ENCODE data around the gene MAP1B.
A peak's percentile ranks its signal among the peaks of the same experiment; 100 is the strongest.

MAP1B gene

DNA sequence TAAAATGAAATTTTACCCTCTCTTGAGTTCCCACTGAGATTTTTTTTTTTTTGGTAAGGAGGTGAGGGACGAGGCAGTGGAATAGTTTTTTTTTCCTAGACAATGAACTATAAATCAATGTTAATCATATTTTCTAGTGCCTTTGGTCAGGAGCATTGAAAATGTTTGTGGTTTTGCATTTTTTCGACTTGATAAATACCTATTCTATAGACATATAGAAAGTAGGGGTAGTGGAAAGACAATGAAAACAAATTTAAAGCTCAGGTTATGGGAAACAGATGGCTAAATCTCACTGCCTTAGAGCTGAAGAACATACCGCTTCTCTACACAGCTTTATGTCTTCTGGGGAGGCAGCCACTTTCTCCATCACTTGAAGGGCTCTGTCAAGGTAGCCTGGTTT is 118.5 kb downstream of the MAP1B start:
- no peak for DNase-seq (ENCODE audit: low read depth)

DNA sequence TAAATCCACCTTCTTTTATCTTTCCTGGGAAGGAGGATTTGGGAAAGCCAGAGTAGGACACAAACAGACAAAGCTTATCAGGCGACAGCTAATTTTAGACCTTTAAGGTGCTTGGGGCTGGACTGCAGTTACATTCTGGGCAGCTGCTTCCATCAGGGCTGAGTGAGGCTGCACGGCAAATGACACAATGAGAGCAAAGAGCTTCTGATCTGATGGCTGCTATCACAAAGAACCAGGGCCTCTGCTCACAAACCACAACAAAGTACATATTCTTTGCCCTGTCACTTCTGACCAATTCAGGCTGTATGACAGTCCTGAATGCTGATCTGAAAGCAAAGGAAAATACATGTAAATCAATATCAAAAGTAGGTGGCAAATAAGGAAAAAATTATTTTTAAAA is 119.7 kb downstream of the MAP1B start:
- DNase-seq (ENCODE audit: low read depth): no peak

- no peak for DNase-seq (ENCODE audit: low read depth)
Observed at GRCh38 chr5:72228960-72229359, 121.7 kb downstream of the MAP1B start.

- peak; percentile 5 for DNase-seq (ENCODE audit: low read depth)
Observed at GRCh38 chr5:72231991-72232703, 124.9 kb downstream of the MAP1B start.

DNA sequence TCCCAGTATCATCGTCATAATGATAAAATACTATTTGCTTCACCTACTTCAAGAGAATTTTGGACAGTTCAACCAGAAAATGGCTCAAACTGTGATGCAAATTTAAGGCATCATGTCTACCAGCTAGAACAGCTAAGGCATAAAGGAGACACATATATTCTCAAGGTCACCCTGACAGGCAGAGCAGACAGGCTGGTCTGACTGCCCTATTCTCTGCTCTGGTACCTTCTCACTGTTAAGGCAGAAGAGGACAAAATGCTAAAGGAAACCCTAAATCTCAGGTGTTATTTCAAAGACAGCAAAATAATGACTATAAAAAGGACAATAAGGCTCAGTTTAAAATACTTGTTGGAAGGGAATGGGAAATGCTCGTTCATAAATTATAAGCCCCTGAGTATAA is 125.6 kb downstream of the MAP1B start:
- no peak for DNase-seq (ENCODE audit: low read depth)

- DNase-seq (ENCODE audit: low read depth): no peak
Observed at GRCh38 chr5:72233835-72234234, 126.6 kb downstream of the MAP1B start.

DNA sequence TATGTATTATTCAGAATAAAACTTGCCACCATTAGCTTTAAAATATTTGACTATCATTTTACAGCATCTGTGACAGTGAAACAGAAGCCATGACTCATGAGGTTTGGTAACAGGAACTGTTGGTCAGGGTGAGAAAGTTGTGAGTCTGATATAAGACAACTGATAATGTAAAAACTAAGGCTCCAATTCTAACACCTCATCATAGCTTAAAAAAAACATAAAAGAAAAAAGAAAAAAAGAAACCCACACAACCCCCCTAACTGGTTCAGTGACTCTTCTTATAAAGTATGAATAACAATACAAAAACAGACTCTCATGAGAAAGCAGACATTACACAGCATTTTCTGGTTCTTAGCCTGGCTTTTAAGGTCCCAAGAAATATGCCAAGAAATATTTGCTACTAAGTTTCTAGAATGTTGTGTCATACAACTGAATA is 127.0 kb downstream of the MAP1B start:
- DNase-seq (ENCODE audit: low read depth): peak; percentile 8

GRCh38 chr5:72234868-72235267 is 127.6 kb downstream of the MAP1B start:
- no peak for DNase-seq (ENCODE audit: low read depth)

DNA sequence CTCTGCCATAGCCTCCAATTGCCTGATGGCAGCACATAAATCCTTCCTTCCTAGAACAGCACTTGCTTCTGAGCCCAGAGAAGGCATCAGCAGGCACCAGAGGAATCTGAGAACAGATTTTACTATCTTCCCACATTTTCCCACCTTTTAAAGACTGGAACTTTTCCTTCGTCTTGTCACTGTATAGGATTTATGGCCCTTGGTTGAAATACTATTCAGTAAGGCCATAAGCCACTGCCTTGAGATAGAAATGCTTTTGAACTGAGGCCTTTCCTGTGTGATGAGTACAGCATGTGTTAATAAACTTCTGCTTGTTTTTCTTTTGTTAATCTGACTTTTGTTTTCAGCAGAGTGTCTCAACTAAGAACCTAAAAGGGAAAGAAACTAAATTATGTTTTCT is 128.4 kb downstream of the MAP1B start:
- DNase-seq (ENCODE audit: low read depth): no peak

DNA sequence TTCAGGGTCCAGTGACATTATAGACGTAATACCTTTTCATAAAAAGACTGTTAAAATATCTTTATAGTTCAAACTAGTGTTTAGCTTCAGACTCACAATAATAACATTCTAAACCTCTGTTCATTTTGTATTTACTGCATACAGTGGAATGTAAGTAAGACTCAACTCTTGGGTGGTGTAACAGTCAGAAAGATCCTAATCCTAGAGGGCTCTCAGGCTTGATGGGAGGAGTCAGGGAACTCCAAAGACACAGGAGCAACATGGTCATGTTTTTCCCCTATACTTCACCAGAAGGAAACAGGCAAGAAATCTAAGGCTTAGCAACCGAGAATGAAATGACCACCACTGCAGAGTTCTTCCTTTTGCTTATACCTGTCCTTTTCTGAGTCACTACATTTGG is 130.1 kb downstream of the MAP1B start:
- no peak for DNase-seq (ENCODE audit: low read depth)

GRCh38 chr5:72237879-72238278 is 130.6 kb downstream of the MAP1B start:
- DNase-seq (ENCODE audit: low read depth): no peak

- DNase-seq (ENCODE audit: low read depth): no peak
Observed at GRCh38 chr5:72238712-72239445, 131.6 kb downstream of the MAP1B start.

GRCh38 chr5:72241346-72242003 is 134.2 kb downstream of the MAP1B start:
- DNase-seq (ENCODE audit: low read depth): no peak

GRCh38 chr5:72242796-72243475 is 135.7 kb downstream of the MAP1B start:
- DNase-seq (ENCODE audit: low read depth): no peak

DNA sequence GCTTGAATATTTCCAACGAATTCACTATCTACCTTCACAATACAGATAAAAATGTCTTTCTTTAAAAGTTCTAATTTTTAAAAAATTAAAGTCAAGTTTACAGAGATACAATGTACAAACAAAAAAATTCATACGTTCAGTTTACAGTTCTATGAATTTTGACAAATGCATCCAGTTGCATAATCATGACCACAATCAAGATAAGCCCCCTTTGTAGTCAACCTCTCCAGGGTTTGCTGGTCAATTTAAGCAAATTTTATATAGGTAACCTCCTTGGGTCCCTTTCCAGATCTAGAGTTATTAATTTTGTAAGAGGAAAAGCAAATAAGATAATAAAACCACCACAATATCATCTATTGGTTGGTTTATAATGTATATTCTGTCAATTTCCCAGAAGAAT is 136.4 kb downstream of the MAP1B start:
- DNase-seq (ENCODE audit: low read depth): no peak

GRCh38 chr5:72244862-72245371 is 137.6 kb downstream of the MAP1B start:
- no peak for DNase-seq (ENCODE audit: low read depth)

DNA sequence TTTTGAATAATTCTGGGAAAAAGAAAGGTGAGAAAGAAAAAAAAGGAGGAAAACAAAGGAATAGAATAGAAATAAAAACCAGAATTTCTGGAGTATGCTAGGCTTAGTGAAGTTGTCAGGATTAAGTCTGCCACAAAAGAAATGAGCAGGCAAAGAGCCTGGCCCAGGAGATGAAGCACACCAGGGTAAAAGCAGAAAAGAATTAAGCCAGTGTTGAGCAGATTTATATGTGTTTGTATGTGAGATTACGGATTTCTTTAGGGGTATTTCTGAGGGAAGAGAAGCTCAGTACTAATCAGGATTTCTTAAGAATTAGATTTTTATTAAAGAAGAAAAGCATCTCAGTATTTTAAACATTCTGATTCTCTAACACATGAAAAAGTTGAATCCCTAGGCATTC is 138.3 kb downstream of the MAP1B start:
- no peak for DNase-seq (ENCODE audit: low read depth)

GRCh38 chr5:72245951-72246532 is 138.8 kb downstream of the MAP1B start:
- no peak for DNase-seq (ENCODE audit: low read depth)

GRCh38 chr5:72246954-72247442 is 139.7 kb downstream of the MAP1B start:
- no peak for DNase-seq (ENCODE audit: low read depth)

DNA sequence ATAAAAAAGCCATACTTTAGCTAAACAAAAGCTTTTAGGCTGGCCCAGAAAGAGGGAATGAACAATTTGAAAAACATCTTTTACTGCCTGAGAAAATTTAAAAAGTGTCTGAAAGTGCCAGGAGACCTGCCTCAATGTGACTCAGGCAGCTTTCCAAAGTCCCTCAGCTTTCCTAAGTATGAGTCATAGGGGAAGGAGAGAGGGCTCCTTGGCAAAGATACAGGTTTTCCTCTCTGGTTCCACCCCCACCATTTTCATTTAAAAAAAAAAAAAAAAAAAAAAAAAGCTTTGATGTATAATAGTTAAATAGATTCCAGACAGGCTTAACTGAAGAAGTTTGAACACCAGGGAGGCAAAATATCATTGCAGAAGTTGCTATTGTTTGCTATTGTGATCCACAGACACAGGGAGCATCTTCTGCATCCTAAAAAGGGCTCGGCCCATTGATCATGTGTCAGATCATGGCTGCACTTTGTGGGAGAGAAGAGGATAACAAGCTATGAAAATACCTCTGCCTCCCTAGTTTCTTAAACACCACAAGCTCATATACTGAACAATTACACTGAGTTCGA is 141.2 kb downstream of the MAP1B start:
- DNase-seq (ENCODE audit: low read depth): no peak

- DNase-seq (ENCODE audit: low read depth): no peak
Observed at GRCh38 chr5:72251386-72251785, 144.1 kb downstream of the MAP1B start.
